ENCODE data around the gene SNAPIN.

SNAPIN gene

DNA sequence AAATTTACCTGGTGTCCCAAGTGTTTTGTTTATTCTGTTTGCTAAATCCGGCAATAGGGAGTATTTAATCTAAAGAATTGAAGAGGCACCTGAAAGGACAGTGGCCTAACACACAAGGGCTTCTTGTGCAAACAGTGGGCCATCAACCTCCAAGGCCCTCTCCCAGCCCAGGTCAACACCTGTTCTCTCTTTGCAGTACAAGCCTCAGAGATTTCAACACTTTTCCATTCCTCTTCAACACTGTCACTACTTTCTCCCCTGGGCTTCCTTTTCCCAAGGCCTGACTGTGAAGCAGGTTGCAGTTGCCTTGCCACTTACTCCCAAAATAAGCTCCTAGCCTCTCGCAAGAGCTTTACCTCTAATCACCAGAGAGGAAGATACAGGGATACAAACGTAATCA lies 3.2 kb upstream of the SNAPIN start:
- TF ChIP-seq FOXP2 (optimal IDR thresholded peaks at IDR 0.05; ENCODE audit: borderline replicate concordance, extremely low read depth, extremely low read length, insufficient read depth): no peak

DNA sequence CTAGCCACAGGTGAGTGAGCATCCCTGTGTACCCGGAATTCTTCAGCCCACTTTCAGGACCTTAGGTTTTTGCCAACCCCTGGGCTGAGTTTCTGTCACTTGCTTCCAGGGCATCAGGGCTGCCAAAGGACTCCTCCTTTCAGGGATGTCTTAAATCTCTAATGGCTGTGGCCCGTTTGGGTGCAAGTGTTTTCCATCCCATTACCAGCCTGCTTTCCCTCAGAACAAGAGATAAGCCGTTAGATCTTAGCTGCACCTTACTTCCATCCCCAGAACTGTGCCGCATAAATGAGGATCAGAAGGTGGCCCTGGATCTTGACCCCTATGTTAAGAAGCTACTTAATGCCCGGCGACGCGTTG lies 652 bp downstream of the SNAPIN start:
- TF ChIP-seq FOXP2 (optimal IDR thresholded peaks at IDR 0.05; ENCODE audit: borderline replicate concordance, extremely low read depth, extremely low read length, insufficient read depth): no peak
- no peak for TF ChIP-seq TAF1 (IDR thresholded peaks at IDR 0.05; ENCODE audit: borderline replicate concordance, insufficient read depth, low read length)
- TF ChIP-seq REST (IDR thresholded peaks at IDR 0.05; ENCODE audit: insufficient read depth in 1 of 2, low read depth in 2 of 2, low read length in 2 of 2): no peak
- no peak for TF ChIP-seq SIN3A (IDR thresholded peaks at IDR 0.05; ENCODE audit: borderline replicate concordance, insufficient read depth, low read length)
- no peak for TF ChIP-seq POLR2AphosphoS5 (IDR thresholded peaks at IDR 0.05; ENCODE audit: low read depth, low read length)

DNA sequence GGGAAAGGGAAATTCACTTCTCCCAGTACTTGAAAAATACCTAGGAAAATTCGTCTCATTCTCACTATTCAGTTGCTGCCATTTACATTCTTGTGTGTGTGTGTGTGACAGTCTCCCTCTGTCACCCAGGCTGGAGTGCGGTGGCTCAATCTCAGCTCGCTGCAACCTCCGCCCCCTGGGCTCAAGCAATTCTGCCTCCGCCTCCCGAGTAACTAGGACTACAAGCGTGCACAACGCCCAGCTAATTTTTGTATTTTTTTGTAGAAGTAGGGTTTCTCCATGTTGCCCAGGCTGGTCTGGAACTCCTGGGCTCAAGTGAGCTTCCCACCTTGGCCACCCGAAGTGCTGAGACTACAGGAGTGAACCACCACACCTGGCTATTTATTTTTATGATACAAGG lies 1.2 kb downstream of the SNAPIN start:
- no peak for TF ChIP-seq TAF1 (IDR thresholded peaks at IDR 0.05; ENCODE audit: borderline replicate concordance, insufficient read depth, low read length)
- no peak for TF ChIP-seq REST (IDR thresholded peaks at IDR 0.05; ENCODE audit: insufficient read depth in 1 of 2, low read depth in 2 of 2, low read length in 2 of 2)
- no peak for TF ChIP-seq SIN3A (IDR thresholded peaks at IDR 0.05; ENCODE audit: borderline replicate concordance, insufficient read depth, low read length)
- no peak for TF ChIP-seq POLR2AphosphoS5 (IDR thresholded peaks at IDR 0.05; ENCODE audit: low read depth, low read length)
- TF ChIP-seq FOXP2 (optimal IDR thresholded peaks at IDR 0.05; ENCODE audit: borderline replicate concordance, extremely low read depth, extremely low read length, insufficient read depth): no peak

DNA sequence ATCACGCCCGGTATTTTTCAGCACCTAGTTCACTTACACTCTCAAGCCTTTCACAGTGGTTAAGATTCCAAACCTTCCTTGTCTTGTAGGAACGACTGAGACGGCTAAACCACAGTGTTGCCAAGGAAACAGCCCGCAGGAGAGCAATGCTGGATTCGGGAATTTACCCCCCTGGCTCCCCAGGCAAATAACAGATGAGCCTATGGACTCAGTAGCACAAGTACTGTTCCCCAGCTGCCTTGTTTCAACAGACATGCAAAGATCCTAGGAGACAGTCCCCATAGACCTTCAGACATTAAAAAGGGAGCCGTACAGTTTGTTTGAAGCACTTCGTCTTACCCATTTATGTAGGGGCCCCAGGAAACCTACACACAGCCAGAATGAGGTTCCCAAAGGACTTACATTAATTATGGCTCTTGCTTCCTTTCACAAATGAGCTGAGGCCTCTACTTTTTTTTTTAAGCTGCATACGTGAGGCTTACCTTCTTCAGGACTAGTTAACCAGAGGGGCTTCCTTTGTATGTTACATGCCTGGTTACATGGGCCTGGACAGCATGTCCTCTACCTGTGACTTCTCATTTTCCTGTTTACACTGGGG lies 2.7 kb downstream of the SNAPIN start:
- peak; percentile 68 for TF ChIP-seq POLR2AphosphoS5 (IDR thresholded peaks at IDR 0.05; ENCODE audit: low read depth, low read length)
- no peak for TF ChIP-seq TAF1 (IDR thresholded peaks at IDR 0.05; ENCODE audit: borderline replicate concordance, insufficient read depth, low read length)

DNA sequence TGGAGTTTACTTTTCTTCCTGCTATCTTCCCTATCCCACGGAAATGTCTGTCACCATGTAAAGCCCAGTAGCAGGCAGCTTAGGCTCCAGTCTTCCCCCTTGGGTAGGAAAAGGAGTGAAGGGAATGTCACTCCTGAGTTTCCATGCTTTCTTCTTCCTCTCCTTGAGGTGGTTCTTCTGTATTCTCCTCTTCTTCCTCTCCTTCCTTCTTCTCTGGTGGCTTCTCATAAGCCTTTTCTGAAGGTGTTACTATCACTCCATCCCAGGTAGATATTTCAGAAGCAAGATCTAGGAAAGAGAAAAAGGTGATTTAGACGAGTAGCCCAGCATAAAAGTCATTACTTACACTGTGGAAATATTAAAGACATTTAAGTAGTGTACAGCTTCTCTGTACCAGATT lies 3.8 kb downstream of the SNAPIN start:
- TF ChIP-seq POLR2AphosphoS5 (IDR thresholded peaks at IDR 0.05; ENCODE audit: low read depth, low read length): no peak
- no peak for TF ChIP-seq SIN3A (IDR thresholded peaks at IDR 0.05; ENCODE audit: borderline replicate concordance, insufficient read depth, low read length)
- TF ChIP-seq REST (IDR thresholded peaks at IDR 0.05; ENCODE audit: insufficient read depth in 1 of 2, low read depth in 2 of 2, low read length in 2 of 2): no peak
- TF ChIP-seq FOXP2 (optimal IDR thresholded peaks at IDR 0.05; ENCODE audit: borderline replicate concordance, extremely low read depth, extremely low read length, insufficient read depth): no peak
- no peak for TF ChIP-seq TAF1 (IDR thresholded peaks at IDR 0.05; ENCODE audit: borderline replicate concordance, insufficient read depth, low read length)

GRCh38 chr1:153663211-153663610 lies 4.7 kb downstream of the SNAPIN start:
- TF ChIP-seq POLR2AphosphoS5 (IDR thresholded peaks at IDR 0.05; ENCODE audit: low read depth, low read length): peak; percentile 4; the same call in 1 of the 2 replicates
- no peak for TF ChIP-seq SIN3A (IDR thresholded peaks at IDR 0.05; ENCODE audit: borderline replicate concordance, insufficient read depth, low read length)
- no peak for TF ChIP-seq REST (IDR thresholded peaks at IDR 0.05; ENCODE audit: insufficient read depth in 1 of 2, low read depth in 2 of 2, low read length in 2 of 2)
- TF ChIP-seq FOXP2 (optimal IDR thresholded peaks at IDR 0.05; ENCODE audit: borderline replicate concordance, extremely low read depth, extremely low read length, insufficient read depth): no peak
- TF ChIP-seq TAF1 (IDR thresholded peaks at IDR 0.05; ENCODE audit: borderline replicate concordance, insufficient read depth, low read length): no peak
